NCI-H2171 (cell line): ENCODE data around the gene MYT1.

Source experiments
- DNase-seq: peaks from one replicate; lab custom pipeline; 2025; lab: John Stamatoyannopoulos, UW

Gene MYT1

DNA sequence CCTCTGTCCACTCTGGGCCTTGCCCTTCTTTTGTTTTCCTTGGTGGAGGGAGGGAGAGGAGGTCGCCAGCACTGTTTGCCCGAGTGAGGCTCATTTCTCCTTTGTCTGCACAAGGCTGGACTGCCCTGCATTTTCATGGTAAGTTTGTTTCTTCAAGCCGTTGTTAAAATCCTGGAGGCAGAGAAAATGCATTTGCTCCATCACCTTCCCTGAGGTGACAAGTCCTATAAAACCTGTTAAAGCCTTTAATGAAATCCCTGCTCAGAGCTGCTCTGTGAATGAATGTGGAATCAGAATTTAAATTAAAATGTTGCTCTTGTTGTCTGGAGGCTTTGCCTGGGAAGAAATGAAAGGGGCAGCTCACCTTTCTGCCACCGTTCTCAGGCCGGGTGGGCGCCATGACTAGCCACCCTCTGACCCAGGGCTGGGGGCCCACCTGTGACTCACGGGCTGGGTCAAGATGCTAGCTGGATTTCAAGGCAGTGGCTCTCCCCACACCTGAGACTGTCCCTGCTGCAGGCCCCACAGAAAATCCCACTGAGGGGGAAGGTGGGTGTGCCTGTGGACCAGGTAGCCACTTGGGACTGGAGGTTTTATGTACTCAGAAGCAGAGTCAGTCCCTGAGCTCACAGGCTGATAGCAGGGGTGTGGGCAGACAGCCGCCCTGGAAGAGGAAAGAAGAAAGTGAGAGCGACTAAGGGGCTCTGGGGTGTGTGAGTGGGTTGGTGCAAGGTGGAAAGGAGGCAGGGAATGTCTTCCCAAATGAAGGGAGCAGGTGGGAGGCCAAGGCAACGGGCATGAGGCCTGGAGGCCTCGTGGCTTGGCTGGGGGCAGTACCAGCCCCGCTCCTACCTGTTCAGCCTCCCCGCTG is 24.0 kb upstream of the MYT1 start:
- no peak for DNase-seq

DNA sequence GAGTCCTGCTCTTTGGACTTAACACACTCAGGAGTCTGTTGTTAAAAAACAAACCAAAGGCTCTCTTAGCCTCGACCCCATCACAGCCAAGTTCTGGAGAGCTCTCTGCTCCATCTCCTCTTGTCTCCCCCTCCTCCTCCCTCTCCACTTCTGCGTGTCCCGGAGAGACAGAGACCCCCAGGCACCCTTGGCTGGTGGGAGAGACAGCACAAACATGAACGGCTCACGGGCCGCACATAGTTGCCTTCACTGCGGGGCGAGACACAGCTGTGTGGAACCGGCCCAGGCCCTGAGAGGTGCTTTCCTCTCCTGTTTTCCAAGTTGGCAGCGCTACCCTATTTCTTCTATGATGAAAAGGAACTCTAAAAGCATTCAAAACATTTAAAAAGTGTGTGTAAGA is 23.3 kb upstream of the MYT1 start:
- DNase-seq = no peak

DNA sequence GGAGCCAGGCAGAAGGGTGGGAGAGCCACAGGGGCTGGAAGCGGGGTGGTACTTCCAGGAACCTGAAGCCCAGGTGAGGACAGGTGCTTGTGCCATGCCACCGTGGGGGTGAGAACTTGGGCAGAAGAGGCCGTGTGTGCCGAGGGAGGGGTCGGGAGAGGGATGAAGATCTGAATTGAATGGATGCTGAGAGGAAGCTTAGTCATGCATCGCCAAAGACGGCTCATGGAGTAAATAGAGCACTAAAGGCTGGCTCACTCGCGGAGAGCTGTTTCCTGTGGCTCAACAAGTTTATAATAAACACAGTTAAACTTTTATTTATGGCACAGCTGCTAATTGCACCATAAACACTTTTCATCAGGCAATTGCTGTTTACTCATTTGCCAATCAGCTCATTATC is 21.7 kb upstream of the MYT1 start:
- DNase-seq = no peak

DNA sequence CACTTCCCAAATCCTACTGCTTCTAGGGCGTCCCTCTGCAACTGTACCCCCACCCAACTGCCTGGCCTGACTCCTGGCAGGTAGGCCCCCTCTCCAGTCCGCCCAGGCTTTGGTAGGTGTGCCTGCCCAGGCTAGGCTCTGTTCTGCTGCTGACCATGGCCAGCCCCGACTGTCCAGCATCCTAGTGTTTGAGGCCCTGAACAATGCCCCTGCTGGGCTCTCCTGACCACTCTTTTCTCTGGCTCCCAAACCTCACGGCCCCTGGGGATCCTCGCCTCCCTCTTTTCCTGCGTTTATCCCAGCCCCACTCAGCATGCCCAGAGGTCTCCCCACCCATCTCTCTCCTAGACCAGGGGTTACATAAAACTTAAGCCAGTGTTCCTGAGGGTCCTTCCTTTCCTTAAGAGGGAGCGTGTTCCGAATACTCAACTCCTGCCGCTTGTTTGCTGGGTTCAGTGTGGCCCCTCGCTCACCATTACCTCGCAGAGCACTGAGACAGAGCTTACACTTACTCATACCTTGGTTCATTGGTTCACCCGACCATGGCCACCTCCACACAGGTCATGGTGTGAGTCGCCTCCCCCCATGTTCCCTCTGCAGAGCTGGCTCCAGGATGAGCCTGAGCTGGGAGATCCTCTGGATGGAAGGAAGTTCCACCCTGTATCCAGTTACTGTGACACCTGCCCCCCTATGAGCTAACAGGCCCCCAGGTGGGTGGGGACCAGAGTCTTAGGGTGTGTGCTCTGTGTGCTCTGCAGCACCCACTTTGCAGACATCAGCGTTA is 21.0 kb upstream of the MYT1 start:
- no peak for DNase-seq

DNA sequence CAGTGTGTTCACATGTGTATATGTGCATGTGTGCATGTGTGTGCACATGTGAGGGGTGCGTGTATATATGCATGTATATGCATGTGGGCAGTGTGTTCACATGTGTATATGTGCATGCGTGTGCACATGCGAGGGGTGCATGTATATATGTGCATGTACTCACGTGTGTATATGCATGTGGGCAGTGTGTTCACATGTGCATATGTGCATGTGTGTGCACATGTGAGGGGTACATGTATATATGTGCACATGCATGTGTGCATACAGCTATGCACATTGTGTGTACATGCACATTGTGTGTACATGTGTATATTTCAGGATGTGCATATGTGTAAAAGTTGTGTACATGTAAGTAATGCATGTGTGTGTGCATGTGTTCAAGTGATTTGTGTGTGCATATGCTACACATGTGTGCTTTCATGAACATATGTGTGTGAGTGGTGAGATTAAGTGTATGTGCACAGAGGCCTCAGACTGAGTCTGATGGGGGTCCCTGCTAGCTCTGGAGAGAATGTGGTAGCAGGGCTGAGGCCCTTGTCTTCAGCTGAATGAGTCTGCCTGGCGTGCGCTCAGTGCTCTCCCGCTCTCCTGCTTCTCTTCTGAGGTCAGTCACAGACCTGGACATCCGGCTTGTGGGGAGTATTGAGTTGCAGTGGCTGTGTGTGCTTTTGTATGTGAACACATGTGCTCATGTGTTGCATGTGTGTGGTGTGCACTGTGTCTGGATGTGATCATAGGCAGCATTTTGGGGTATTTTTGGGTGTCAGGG is 19.9 kb upstream of the MYT1 start:
- DNase-seq = no peak

DNA sequence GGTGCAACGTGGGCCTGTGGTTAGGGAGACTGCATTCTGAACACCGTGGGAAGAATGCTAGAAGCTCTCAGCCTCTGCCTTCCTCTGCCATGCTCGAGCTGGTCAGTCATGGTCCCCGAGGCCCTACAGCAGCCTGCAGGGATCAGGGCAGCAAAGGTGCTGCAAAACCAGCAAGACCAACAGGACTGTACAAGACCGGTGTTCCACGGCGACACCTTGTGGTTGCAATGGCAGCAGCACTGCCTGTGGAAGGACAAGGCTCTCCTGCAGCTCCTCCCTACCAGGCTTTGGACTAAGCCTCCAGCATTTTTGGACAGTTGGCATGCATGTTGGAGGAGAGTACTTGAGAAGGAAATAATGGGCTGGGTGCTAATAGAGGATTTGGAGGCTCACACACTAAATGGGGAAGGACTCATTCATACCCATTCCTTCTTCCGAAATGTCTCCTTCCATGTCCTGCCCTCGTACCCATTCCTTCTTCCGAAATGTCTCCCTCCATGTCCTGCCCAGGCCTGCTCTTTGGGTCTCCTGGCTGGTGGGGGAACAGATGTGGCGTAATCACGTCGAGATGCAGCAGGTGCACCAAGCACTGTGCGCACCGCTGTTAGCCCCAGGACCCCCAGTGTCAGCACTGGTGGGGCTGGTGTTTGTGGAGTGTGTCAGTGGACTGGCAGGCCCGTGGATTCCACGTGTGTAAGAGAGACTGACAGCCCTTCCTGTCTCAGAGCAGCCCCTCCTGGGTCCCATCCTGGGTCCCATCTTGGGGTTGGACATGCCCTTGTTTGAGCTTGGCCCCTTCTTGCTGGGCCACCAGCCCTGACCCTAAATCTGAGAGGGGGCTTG is 18.6 kb upstream of the MYT1 start:
- DNase-seq = no peak

DNA sequence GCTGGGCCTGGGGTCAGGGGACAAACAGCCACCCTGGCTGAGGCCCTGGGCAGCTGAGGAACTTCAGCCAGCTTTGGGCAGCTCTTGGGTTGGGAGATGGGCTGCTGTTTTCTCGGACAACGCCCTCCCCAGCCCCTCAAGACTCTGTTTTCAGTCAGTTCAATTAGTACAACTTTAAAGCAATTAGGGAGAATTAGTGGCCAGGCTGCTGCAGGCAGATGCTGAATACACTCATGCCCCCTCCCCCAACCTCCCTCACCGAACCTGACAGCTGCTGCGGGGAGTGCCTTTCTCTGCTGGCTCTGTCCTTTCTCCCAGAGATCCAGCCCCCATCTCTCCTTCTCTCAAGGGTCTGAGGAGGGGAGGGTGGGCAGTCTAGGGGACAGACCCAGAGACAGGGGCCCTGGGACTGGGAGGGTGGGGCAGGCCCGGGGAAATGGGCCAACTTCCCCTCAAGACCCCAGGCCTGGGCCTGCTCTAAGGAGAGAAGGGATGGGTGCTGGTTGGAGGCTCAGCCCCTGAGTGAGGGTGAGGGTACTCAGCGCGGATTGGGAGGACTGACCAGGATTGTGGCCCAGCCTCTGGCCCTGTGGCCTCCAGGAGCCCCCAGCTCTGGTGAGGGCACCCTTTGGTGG is 17.8 kb upstream of the MYT1 start:
- peak; percentile 71 for DNase-seq

DNA sequence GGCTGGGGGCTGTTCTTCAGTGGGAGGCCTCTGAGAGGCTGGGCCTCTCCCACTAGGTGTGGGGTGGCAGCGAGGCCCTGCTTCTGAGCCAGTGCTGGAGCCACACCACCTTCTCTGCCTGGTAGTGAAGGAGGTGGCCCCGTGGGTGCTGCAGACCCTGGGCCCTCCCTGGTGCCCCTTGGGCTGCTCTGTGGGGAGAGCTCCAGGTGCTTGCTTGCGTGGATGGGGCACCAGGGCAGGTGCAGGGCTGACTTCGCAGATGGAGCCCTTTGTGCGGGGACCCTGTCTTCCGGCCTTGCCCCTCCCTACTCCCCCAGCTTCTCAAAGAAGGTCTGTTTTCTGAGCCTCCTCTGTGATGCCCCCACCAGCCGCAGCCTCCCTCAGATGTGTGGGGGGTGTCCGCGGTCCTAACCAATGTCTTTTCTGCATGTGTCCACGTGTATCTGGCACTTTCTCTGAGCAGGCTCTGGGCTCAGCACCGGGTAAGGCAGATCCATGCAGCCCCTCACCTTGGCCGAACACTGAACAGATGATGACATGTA is 17.2 kb upstream of the MYT1 start:
- DNase-seq = no peak

DNA sequence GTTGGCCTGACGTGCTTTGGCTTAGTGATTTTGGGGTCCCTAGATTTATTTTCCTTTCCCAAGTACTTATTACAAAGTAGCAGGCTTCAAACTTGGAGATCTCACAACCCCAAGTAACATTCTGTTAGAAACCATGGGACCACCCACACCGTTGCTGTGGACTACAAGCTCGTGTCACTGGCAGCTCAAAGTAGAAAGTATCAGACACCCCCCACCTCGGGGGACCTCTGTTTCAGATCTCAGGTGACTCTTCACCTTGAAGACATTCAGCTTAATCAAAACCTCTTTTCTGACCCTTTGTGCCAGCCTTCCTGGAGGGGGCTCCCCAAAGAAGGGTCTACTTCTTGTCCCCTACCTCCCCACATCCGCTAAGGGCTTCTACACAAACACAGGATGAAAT is 15.7 kb upstream of the MYT1 start:
- DNase-seq = no peak

DNA sequence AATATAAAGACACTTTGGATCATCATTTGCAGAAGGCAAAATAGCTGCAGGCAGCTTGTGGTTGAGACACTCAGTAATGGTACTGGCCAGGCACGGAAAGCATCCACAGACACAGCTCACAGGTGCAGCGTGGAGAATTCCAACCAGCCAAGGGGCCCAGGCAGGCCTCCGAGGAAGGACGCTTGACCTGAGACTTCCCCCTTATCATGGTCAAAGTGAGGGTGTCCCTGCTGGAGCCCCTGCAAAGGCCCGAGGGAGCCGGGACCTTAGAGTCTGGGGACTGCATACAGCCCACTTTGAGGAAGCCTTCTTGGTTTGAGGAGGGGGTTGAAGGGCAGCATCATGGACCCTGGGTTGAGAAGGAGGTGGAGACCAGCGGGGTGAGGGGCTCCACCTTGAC is 15.1 kb upstream of the MYT1 start:
- no peak for DNase-seq

DNA sequence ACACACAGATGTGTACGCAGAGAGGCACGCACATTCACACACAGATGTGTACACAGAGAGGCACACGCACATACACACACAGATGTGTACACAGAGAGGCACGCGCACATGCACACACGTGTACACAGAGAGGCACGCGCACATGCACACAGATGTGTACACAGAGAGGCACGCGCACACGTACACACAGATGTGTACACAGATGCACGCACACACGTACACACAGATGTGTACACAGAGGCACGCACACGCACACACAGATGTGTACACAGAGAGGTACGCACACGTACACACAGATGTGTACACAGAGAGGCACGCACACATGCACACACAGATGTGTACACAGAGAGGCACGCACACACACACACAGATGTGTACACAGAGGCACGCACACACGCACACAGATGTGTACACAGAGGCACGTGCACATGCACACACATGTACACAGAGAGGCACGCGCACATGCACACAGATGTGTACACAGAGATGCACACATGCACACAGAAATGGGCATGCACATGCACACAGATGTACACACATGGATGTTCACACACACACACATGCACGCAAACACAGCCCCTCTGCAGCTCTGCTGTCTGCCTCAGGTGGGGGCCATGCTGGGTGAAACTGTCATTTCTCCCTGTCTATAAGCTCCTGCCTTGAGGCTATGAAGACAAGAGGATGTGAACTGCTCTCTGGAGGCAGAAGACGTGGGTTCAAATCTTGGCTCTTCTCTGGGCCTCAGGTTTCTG is 14.3 kb upstream of the MYT1 start:
- DNase-seq = no peak

DNA sequence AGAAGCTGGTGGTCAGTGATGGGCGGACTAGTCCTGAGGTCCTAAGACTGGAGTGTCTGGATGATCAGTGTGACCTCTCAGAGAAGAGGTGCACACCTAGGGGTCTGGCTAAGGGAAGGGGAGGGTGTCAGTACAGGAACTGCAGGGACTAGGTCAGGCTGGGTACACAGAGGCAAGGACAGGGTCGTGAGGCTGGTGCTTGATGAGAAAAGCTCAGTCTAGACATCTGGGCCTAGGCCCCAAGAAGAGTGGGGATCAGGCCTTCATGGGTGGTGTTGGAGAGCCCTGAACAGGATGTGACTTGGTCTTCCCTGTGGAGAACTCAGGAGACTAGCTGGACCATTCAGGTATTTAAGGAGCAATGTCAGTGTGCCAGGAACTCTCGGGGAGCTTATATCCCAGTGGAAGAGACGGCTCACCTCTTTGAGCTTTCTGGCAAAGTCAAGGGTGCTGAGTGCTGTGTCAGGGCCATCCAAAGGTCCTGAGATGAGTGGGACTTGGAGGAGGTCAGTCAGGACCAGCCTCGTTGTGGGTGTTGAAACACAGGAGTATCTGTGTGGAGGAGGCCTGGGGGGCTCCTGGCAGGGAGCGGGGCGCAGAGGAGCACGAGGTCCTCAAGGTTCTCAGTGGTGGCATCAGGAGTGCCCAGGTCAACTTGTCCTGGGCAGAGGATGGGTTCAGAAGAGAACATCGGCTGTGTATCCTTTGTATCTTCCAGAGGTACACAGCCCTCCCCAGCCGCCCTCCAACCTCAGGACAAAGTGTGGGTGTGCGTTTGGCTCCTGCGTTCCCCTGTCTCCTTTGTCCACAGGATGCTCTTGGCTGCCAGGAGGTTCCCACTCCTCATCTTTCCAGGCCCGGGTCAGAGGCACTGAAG is 13.3 kb upstream of the MYT1 start:
- no peak for DNase-seq

DNA sequence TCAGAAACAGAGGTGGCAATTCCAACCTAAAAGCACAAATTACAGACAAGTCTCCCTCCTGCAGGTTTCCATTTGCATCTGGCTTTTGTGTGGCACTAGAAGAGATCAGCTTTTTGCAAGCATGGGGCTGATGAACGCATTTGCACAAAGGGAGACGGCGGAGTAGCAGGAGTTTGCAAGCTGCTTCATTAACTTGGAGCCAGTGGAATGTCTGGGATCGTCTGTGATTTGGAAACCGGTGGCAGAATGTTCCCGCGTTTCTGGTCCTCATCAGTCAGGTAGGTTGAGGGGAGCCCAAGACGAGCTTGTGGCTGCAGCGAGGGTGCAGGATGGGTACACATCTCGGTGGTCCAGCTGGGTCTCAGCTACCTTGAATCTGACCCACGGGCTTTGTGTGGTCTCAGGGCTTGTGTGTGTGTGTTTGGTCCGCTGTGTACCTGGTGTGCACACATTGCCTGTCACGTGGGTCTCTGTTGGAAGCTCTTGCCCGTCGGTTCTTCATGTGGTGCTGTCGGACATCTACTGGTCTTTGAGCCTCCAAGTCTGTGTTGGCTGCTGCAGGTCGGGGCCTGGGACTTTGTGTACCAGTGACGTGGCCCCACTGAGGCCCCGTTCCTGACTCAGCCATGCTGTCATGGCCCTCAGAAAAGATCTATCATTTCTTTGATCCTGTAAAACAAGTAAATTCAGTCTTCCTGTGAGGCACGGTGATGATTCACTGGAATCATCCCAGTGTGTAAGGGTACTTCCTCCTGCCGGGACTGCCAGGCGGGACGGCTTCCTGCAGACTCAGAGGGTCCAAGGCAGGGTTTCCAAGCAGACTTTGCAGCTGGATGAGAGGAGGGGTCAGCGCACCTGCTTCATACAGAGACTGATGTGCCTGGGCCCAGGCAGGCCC is 12.4 kb upstream of the MYT1 start:
- DNase-seq = no peak

DNA sequence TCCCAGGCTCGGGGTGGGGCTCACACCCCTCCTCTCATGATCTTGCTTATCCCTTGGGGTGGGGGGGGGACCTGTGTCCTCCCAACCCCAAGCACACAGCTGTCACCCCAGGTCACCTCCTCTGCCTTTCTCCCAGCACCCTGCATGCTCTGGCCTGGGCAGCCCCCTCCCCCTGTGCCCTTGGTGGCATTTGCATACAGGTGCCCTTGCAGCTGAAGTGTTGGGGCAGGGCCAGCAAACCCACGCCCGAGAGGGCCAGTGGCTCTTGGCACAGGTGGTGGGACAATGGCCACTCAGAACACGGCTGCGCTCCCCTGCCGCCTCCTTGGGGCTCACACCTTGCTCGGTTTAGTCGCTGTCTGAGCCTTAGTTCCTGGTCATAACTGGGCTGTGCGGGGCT is 11.3 kb upstream of the MYT1 start:
- no peak for DNase-seq

DNA sequence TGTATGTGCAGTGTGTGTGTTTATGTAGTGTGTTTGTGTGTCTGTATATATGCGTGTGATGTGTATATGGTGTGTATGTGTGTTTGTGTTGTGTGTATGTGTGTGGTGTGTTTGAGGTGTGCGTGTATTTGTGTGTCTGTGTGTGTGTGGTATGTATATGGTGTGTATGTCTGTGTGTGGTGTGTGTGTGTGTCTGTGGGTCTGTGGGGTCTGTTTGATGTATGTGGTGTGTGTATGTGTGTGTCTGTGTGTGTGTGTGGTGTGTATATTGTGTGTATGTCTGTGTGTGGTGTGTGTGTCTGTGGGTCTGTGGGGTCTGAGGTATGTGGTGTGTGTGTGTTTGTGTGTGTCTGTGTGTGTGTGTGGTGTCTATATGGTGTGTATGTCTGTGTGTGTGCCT is 10.8 kb upstream of the MYT1 start:
- no peak for DNase-seq

DNA sequence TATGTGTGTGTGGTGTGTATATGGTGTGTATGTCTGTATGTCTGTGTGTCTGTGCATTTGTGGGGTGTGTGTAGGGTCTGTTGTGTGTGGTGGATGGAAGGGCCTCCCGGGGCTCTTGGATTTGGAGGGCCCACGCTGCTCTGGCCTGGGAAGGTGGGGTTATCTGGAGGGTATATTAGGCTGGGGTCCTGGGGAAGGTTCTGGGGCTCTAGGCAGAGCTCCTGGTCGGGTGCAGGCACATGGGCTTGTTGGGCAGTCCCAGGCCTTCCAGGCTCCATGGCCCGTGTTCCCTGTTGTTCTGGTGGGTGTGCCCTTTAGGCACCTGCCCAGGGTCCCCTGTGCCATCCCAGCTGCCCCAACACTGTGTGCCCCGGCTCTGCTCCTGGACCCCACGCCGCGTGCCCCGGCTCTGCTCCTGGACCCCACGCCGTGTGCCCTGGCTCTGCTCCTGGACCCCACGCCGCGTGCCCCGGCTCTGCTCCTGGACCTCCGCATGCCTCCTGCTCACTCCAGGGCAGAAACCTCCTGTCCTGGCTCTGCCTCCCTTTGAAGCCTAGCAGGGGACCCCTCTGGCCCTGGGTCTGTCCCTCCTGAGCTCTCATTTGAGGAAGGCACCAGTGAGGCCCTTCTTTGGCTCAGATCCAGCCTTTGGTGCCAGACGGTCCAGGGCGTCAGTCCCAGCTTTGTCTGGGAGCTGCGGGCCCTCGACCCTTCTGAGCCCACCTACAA is 10.2 kb upstream of the MYT1 start:
- no peak for DNase-seq

DNA sequence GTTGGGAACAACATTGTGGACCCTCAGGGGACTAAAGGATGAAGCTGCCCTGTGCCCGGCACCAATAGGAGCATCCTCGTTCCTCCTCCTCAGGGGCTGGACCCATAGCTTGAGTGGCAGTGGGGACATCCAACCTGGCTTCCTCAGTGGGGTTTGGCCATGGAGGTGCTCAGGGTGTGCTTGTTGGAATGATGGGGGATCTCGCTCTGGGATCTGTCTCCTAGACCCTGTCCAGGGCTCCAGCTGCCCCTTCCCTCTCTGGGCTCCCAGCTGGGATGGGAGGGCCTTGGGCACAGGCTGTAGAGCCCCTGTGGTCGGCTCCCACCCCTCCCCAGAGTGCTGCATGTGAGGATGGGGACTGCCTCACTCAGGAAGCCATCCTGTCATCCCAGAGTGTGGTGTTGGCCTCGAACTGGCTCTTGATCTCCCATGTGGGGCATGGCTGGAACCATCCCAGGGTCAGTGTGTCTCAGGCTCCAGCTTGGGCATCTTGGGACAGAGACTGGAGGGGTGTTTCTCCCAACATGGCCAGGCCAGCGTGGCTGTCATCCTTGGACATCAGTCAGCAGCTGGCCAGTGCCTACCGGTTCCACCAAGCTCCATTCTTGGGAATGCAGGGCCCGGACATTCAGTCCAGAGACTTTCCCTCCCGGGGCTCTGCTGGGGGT is 9.5 kb upstream of the MYT1 start:
- no peak for DNase-seq
